SK-N-SH (cell line): Measurements from ENCODE around the gene OPCML. TPM values are rescaled to one million over a fixed set of nuclear protein-coding genes. Genes with fewer than 3 reads are reported as not detected.

ENCODE experiments used
- CTCF ChIA-PET: fragments of 300-600, 350-600 bp; formaldehyde crosslinking; extraction: SDS; loops from one replicate; lab custom pipeline; 2021; lab: Yijun Ruan, JAX
- POLR2A ChIA-PET: fragments of 350-600 bp; sonication (Branson Sonifier 250); formaldehyde crosslinking; extraction: SDS; loops from one replicate; lab custom pipeline; 2020; ENCODE audit warnings: antibody characterized with exemption, inconsistent platforms; lab: Yijun Ruan, JAX
- DNase-seq: peaks from one replicate; pipeline ENCODE4 v3.0.0; 2012
- H2AFZ ChIP-seq: fragments of 200-600 bp; sonication (generic); 2 replicates; pipeline ENCODE4 v1.8.1; 2016; ENCODE audit warnings: antibody characterized with exemption, mild to moderate bottlenecking, low read depth
- H3F3A ChIP-seq: fragments of 200-600 bp; sonication (generic); replicated peaks from 2 replicates; pipeline ENCODE3; 2016; ENCODE audit warnings: antibody characterized with exemption, mild to moderate bottlenecking; ENCODE audit not compliant: insufficient read depth
- H3K27ac ChIP-seq, 2 experiments: fragments of 200-500 bp in 1 of 2; fragments of 200-600 bp in 1 of 2; sonication (Bioruptor generic) in 1 of 2; sonication (generic), shearing (Covaris generic) in 1 of 2; 2 replicates each; pipeline versions ENCODE4 v1.5.1 to v1.6.1; 2014 to 2016; ENCODE audit warnings: low read depth in 2 of 2, inconsistent platforms in 1 of 2, low read length in 1 of 2, mild to moderate bottlenecking in 1 of 2, mixed read lengths in 1 of 2
- H3K27me3 ChIP-seq: fragments of 200-600 bp; sonication (generic), shearing (Covaris generic); 2 replicates; pipeline ENCODE4 v1.6.1; 2016; ENCODE audit warnings: mixed run types; ENCODE audit not compliant: insufficient read depth
- H3K36me3 ChIP-seq, 2 experiments: fragments of 200-500 bp in 1 of 2; fragments of 200-600 bp in 1 of 2; sonication (Bioruptor generic) in 1 of 2; sonication (generic) in 1 of 2; replicated peaks in 1 of 2; 2 replicates each; pipeline versions ENCODE3 to v1.5.1; 2014 to 2016; ENCODE audit warnings: low read length in 1 of 2, mild to moderate bottlenecking in 1 of 2; ENCODE audit not compliant: insufficient read depth in 2 of 2, control insufficient read depth in 1 of 2
- H3K4me1 ChIP-seq, 2 experiments: fragments of 200-500 bp in 1 of 2; fragments of 200-600 bp in 1 of 2; sonication (Bioruptor generic) in 1 of 2; sonication (generic), shearing (Covaris generic) in 1 of 2; 2 replicates each; pipeline versions ENCODE4 v1.5.1 to v1.6.1; 2014 to 2016; ENCODE audit warnings: low read depth in 1 of 2, low read length in 1 of 2, mixed run types in 1 of 2; ENCODE audit not compliant: insufficient read depth in 2 of 2, control insufficient read depth in 1 of 2
- H3K4me2 ChIP-seq: fragments of 200-600 bp; sonication (generic), shearing (Covaris generic); 2 replicates; pipeline ENCODE4 v1.6.1; 2017; ENCODE audit warnings: mixed run types
- H3K4me3 ChIP-seq, 2 experiments: fragments of 200-500 bp in 1 of 2; fragments of 200-600 bp in 1 of 2; sonication (Bioruptor generic) in 1 of 2; sonication (generic), shearing (Covaris generic) in 1 of 2; 2 replicates each; pipeline versions ENCODE4 v1.5.1 to v1.8.1; 2014 to 2016; ENCODE audit warnings: low read depth in 2 of 2, inconsistent platforms in 1 of 2, low read length in 1 of 2, mild to moderate bottlenecking in 1 of 2, mixed read lengths in 1 of 2, moderate library complexity in 1 of 2
- H3K79me2 ChIP-seq: fragments of 200-600 bp; sonication (generic); 2 replicates; pipeline ENCODE4 v1.8.1; 2017; ENCODE audit warnings: mild to moderate bottlenecking; ENCODE audit not compliant: insufficient read depth
- H3K9ac ChIP-seq: fragments of 200-600 bp; sonication (generic); 2 replicates; pipeline ENCODE4 v1.6.1; 2017; ENCODE audit warnings: mixed run types
- H3K9me2 ChIP-seq: fragments of 200-600 bp; sonication (generic); 2 replicates; pipeline ENCODE4 v1.6.1; 2017; ENCODE audit warnings: mixed run types
- H3K9me3 ChIP-seq: fragments of 200-600 bp; sonication (generic); 2 replicates; pipeline ENCODE4 v1.6.1; 2017; ENCODE audit warnings: mixed run types, mild to moderate bottlenecking, moderate library complexity
- H4K20me1 ChIP-seq: fragments of 200-600 bp; sonication (generic); 2 replicates; pipeline ENCODE4 v1.6.1; 2017; ENCODE audit warnings: mild to moderate bottlenecking, mixed run types; ENCODE audit not compliant: insufficient read depth
- ELF1 ChIP-seq: IDR thresholded peaks from 2 replicates; pipeline ENCODE4 v1.4.0; 2012
- EZH2phosphoT487 ChIP-seq: fragments of 200-600 bp; sonication (generic); IDR thresholded peaks from 2 replicates; pipeline ENCODE4 v1.6.1; 2017; ENCODE audit warnings: low read depth, mixed run types, mild to moderate bottlenecking, antibody characterized with exemption, moderate library complexity, borderline replicate concordance
- FOSL2 ChIP-seq: IDR thresholded peaks from 2 replicates; pipeline ENCODE4 v1.4.0; 2012; ENCODE audit warnings: low read depth, mild to moderate bottlenecking, moderate library complexity, borderline replicate concordance
- FOXJ3 ChIP-seq: sonication (generic); formaldehyde crosslinking; IDR thresholded peaks from 2 replicates; pipeline ENCODE4 v1.5.1; 2020; ENCODE audit warnings: mild to moderate bottlenecking, missing genetic modification reagents
- FOXM1 ChIP-seq: IDR thresholded peaks from 2 replicates; pipeline ENCODE4 v1.4.0; 2012; ENCODE audit warnings: low read depth, mild to moderate bottlenecking
- GABPA ChIP-seq: IDR thresholded peaks from 2 replicates; pipeline ENCODE4 v1.4.0; 2012; ENCODE audit warnings: low read depth, mild to moderate bottlenecking
- GATA2 ChIP-seq: sonication (generic); formaldehyde crosslinking; IDR thresholded peaks from 2 replicates; pipeline ENCODE4 v1.5.0; 2020; ENCODE audit warnings: mild to moderate bottlenecking, missing genetic modification reagents
- IRF3 ChIP-seq: fragments of 150-350 bp; IDR thresholded peaks from 2 replicates; pipeline ENCODE4 v1.6.1; 2016; ENCODE audit warnings: mild to moderate bottlenecking, low read depth, low read length
- MEF2A ChIP-seq: IDR thresholded peaks from 2 replicates; pipeline ENCODE4 v1.4.0; 2012; ENCODE audit warnings: low read depth, borderline replicate concordance
- NFIC ChIP-seq: IDR thresholded peaks from 2 replicates; pipeline ENCODE4 v1.4.0; 2012; ENCODE audit warnings: borderline replicate concordance
- NRF1 ChIP-seq: IDR thresholded peaks from 2 replicates; pipeline ENCODE4 v1.6.1; 2012; ENCODE audit warnings: low read depth, mild to moderate bottlenecking, low read length
- PBX3 ChIP-seq: IDR thresholded peaks from 2 replicates; pipeline ENCODE4; 2012
- POLR2AphosphoS5 ChIP-seq: IDR thresholded peaks from 2 replicates; pipeline ENCODE4 v1.6.1; 2012; ENCODE audit warnings: low read depth, low read length
- RAD21 ChIP-seq: IDR thresholded peaks from 2 replicates; pipeline ENCODE4 v1.6.1; 2012; ENCODE audit warnings: mild to moderate bottlenecking, low read length
- RCOR1 ChIP-seq: fragments of 150-350 bp; IDR thresholded peaks from 2 replicates; pipeline ENCODE4 v1.6.1; 2017; ENCODE audit warnings: antibody characterized with exemption, low read length
- RFX5 ChIP-seq: IDR thresholded peaks from 2 replicates; pipeline ENCODE4 v1.6.1; 2012; ENCODE audit warnings: mild to moderate bottlenecking, improper control_type of control experiment, low read length
- RXRA ChIP-seq: IDR thresholded peaks from 2 replicates; pipeline ENCODE4 v1.4.0; 2012; ENCODE audit warnings: low read depth, mild to moderate bottlenecking, borderline replicate concordance
- SIN3A ChIP-seq: IDR thresholded peaks from 2 replicates; pipeline ENCODE4 v1.6.1; 2012; ENCODE audit warnings: low read depth, mild to moderate bottlenecking, low read length, moderate library complexity, borderline replicate concordance
- TAF1 ChIP-seq: IDR thresholded peaks from 2 replicates; pipeline ENCODE4 v1.6.1; 2012; ENCODE audit warnings: low read depth, mild to moderate bottlenecking, low read length, moderate library complexity, borderline replicate concordance
- USF2 ChIP-seq: fragments of 150-350 bp; IDR thresholded peaks from 2 replicates; pipeline ENCODE4 v1.6.1; 2017; ENCODE audit warnings: antibody characterized with exemption, low read length, low read depth, borderline replicate concordance
- ZBTB33 ChIP-seq: IDR thresholded peaks from 2 replicates; pipeline ENCODE4 v1.4.0; 2012; ENCODE audit warnings: low read depth, borderline replicate concordance
- WGBS: methylation state at CpG from one replicate; pipeline ENCODE4 v1.1.6; 2017; ENCODE audit warnings: low lambda C conversion rate; 5-methylcytosine and 5-hydroxymethylcytosine counted together
- polyA plus RNA-seq, 3 experiments: library from polyadenylated mRNA; depleted of rRNA; stranded (reverse); fragments of >200 nt; gene quantifications; 2 replicates each; pipeline ENCODE4 v1.2.3, GENCODE V29; 2012

Gene OPCML
- polyA plus RNA-seq, 1 of the 3 experiments (the other 2 are of a cell fraction) = not detected

- no peak for DNase-seq
- no peak for TF ChIP-seq SIN3A
- TF ChIP-seq TAF1 = no peak
- no peak for TF ChIP-seq RFX5
- TF ChIP-seq FOXJ3 (CRISPR knock-in tag) = no peak
- TF ChIP-seq RXRA = no peak
- no peak for TF ChIP-seq USF2
- TF ChIP-seq EZH2phosphoT487 = no peak
- no peak for TF ChIP-seq NFIC
- TF ChIP-seq RCOR1 = no peak
- no peak for TF ChIP-seq FOSL2
- Histone ChIP-seq H3K4me1 (no peaks in the 10 kb centered on the region), H3K36me3 (no peaks in the 10 kb centered on the region), H3K27me3 (no peaks in the 10 kb centered on the region), H3K4me3 (no peak overlapping the region), H3F3A (no peaks in the 10 kb centered on the region), H3K4me2 (no peak overlapping the region), H3K79me2 (no peaks in the 10 kb centered on the region), H4K20me1 (no peaks in the 10 kb centered on the region), H3K9me2 (no peaks in the 10 kb centered on the region), H3K27ac (no peak overlapping the region), H3K9me3 (no peaks in the 10 kb centered on the region), H2AFZ (no peak overlapping the region), H3K9ac (no peak overlapping the region)
- WGBS = 5% methylated on average over 2 of the region's 2 CpGs
- ChIA-PET CTCF (no interaction called here), POLR2A (no interaction called here)
Measured at GRCh38 chr11:132540581-132540980, 991.7 kb downstream of the OPCML start.

GRCh38 chr11:132539590-132540368, 992.5 kb downstream of the OPCML start:
- H4K20me1 ChIP-seq = no peaks in the 10 kb centered on the region
- no peak overlapping the region for H3K4me3 ChIP-seq
- WGBS = 32% methylated on average over 7 of the region's 7 CpGs
- no peaks in the 10 kb centered on the region for H3K9me2 ChIP-seq
- H3K27me3 ChIP-seq = no peaks in the 10 kb centered on the region
- H3F3A ChIP-seq = no peaks in the 10 kb centered on the region
- CTCF ChIA-PET = no interaction called here
- DNase-seq = no peak
- H3K4me2 ChIP-seq = no peak overlapping the region
- no peaks in the 10 kb centered on the region for H3K9me3 ChIP-seq
- no peak overlapping the region for H3K27ac ChIP-seq
- H3K79me2 ChIP-seq = no peaks in the 10 kb centered on the region
- H3K36me3 ChIP-seq = no peaks in the 10 kb centered on the region
- H2AFZ ChIP-seq = no peak overlapping the region
- POLR2A ChIA-PET = no interaction called here
- H3K9ac ChIP-seq = no peak overlapping the region
- no peaks in the 10 kb centered on the region for H3K4me1 ChIP-seq
- TF ChIP-seq GATA2 (CRISPR knock-in tag) = no peak
- no peak for TF ChIP-seq PBX3
- TF ChIP-seq POLR2AphosphoS5 = no peak
- TF ChIP-seq ELF1 = no peak
- no peak for TF ChIP-seq NRF1
- TF ChIP-seq FOXJ3 (CRISPR knock-in tag) = no peak
- no peak for TF ChIP-seq TAF1
- no peak for TF ChIP-seq MEF2A
- no peak for TF ChIP-seq FOXM1
- no peak for TF ChIP-seq GABPA
- TF ChIP-seq ZBTB33 = no peak
- TF ChIP-seq EZH2phosphoT487 = no peak
- TF ChIP-seq RAD21 = no peak
- TF ChIP-seq RFX5 = no peak
- no peak for TF ChIP-seq IRF3
